Suprapubic skin (tissue), 4 donors: ENCODE data around the gene SCAI.

Experiments
- CTCF ChIP-seq, 2 donors: fragments of 200-600 bp in 1 of 2; fragments of 450-650 bp in 1 of 2; sonication (generic) in 1 of 2; IDR thresholded peaks; one replicate each; pipeline ENCODE4 v1.5.1; 2016 to 2019; ENCODE audit warnings: antibody characterized with exemption in 2 of 2, mild to moderate bottlenecking in 1 of 2, moderate library complexity in 1 of 2
- POLR2A ChIP-seq, 2 donors: fragments of 450-650 bp; IDR thresholded peaks; one replicate each; pipeline ENCODE4 v1.6.1; 2017; ENCODE audit warnings: antibody characterized with exemption in 2 of 2, mild to moderate bottlenecking in 2 of 2, moderate library complexity in 2 of 2
- POLR2AphosphoS5 ChIP-seq, 3 donors: sonication (generic); formaldehyde crosslinking; IDR thresholded peaks; one replicate each; pipeline ENCODE4 v1.6.1; 2017; ENCODE audit warnings: antibody characterized with exemption in 3 of 3

- TF ChIP-seq POLR2AphosphoS5 (IDR thresholded peaks at IDR 0.05), result no peak
- TF ChIP-seq CTCF (IDR thresholded peaks at IDR 0.05), result no peak
- no peak for TF ChIP-seq POLR2A (IDR thresholded peaks at IDR 0.05)
Observed at GRCh38 chr9:125169895-125170294, 26.6 kb upstream of the SCAI start.
